Tibial nerve (tissue), 4 donors: ENCODE data around the gene SIM2. TPM values are rescaled to one million over a fixed set of nuclear protein-coding genes. Genes with fewer than 3 reads are reported as not detected.
A peak's percentile ranks its signal among the peaks of the same experiment; 100 is the strongest.

Experiments
- DNase-seq, 2 donors: peaks; one replicate each; pipeline ENCODE4 v3.0.0-alpha.2; 2019; ENCODE audit warnings: low spot score in 2 of 2
- H3K27ac ChIP-seq, 4 donors: fragments of 200-600 bp; sonication (generic) in 3 of 4; one replicate each; pipeline ENCODE4 v1.5.1; 2017 to 2019; ENCODE audit warnings: mild to moderate bottlenecking in 1 of 4
- H3K27me3 ChIP-seq, 2 donors: fragments of 200-600 bp; sonication (generic) in 1 of 2; one replicate each; pipeline versions ENCODE4 v1.5.1 to v1.6.0; 2017 to 2019
- H3K36me3 ChIP-seq, 3 donors: fragments of 200-600 bp; sonication (generic); one replicate each; pipeline ENCODE4 v1.5.1; 2018 to 2019
- H3K4me1 ChIP-seq, 4 donors: fragments of 200-600 bp; sonication (generic) in 3 of 4; one replicate each; pipeline ENCODE4 v1.5.1; 2017 to 2019
- H3K4me3 ChIP-seq, 4 donors: fragments of 200-600 bp; sonication (generic) in 3 of 4; one replicate each; pipeline ENCODE4 v1.5.1; 2017 to 2019; ENCODE audit warnings: mild to moderate bottlenecking in 1 of 4, moderate library complexity in 1 of 4
- H3K9me3 ChIP-seq, 4 donors: fragments of 200-600 bp; sonication (generic) in 3 of 4; one replicate each; pipeline ENCODE4 v1.5.1; 2017 to 2019
- EP300 ChIP-seq, 2 donors: sonication (generic); formaldehyde crosslinking; IDR thresholded peaks; one replicate each; pipeline ENCODE4 v1.6.1; 2017; ENCODE audit warnings: antibody characterized with exemption in 2 of 2, mild to moderate bottlenecking in 1 of 2
- POLR2A ChIP-seq, 2 donors: fragments of 450-650 bp; IDR thresholded peaks; one replicate each; pipeline ENCODE4 v1.6.1; 2017; ENCODE audit warnings: antibody characterized with exemption in 2 of 2, mild to moderate bottlenecking in 2 of 2, moderate library complexity in 2 of 2
- WGBS, 2 donors: methylation state at CpG; one replicate each; pipeline ENCODE4 v1.1.5; 2018; 5-methylcytosine and 5-hydroxymethylcytosine counted together
- total RNA-seq, 4 donors: library from RNA; depleted of rRNA; stranded (reverse); fragments of >200 nt; gene quantifications; one replicate each; pipeline ENCODE4 v1.1.0, GENCODE V29; 2016
- TF ChIP-seq, protein P1 (sequence below), 5 experiments: fragments of 200-600 bp in 3 of 5; fragments of 450-650 bp in 2 of 5; sonication (generic) in 3 of 5; IDR thresholded peaks; one replicate each; pipeline ENCODE4 v1.5.1; 2016 to 2019; ENCODE audit warnings: antibody characterized with exemption in 5 of 5, mild to moderate bottlenecking in 3 of 5, moderate library complexity in 2 of 5

Gene SIM2
- total RNA-seq, 4 donors from 2014 or later: not detected

DNA sequence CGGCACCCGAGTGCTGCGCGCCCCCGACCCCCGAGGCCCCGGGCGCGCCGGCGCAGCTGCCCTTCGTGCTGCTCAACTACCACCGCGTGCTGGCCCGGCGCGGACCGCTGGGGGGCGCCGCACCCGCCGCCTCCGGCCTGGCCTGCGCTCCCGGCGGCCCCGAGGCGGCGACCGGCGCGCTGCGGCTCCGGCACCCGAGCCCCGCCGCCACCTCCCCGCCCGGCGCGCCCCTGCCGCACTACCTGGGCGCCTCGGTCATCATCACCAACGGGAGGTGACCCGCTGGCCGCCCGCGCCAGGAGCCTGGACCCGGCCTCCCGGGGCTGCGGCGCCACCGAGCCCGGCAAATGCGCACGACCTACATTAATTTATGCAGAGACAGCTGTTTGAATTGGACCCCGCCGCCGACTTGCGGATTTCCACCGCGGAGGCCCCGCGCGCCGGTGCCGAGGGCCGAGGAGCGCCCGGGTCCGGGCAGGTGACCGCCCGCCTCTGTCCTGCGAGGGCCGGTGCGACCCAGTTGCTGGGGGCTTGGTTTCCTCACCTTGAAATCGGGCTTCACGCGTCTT is 49.0 kb downstream of the SIM2 start:
- no peaks in the 10 kb centered on the region for H3K9me3 ChIP-seq

DNA sequence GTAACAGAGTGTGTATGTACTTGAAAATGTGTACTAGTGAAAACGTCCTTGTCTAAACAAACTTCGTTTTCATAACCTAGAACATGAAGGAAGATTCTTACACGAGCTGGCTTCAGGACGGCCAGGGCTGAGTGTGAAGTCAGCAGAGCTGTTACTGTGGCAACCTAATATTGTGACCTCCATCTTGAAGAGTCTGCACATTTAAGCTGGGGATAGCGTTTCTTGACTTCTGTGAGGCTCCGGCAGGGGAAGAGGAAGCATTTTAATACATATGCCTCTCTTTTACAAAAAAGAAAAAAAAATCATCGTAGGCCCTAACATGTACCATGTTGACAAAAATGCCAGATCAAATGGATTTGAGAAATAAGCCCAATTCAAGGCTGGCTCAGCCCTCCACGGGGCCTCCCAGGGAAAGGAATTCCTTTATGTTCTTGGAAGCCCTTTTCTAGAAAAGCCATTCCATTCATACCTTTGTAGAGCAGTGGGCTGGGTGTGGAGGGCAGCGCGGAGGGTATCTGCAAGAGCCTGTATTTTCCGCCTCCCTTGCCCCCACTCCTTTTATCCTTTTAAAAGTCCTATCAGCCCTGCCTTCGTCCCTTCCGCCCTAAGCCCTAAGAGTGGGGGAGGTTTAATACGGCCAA is 51.1 kb downstream of the SIM2 start:
- 62 to 69% methylated on average over 14 of the region's 14 CpGs for WGBS, 2 donors
- no peak overlapping the region for H3K4me3 ChIP-seq
- H3K4me1 ChIP-seq: peaks cover 0 to 11% (median 2%) of the 10 kb centered on the region in 4 donors
- TF ChIP-seq POLR2A (IDR thresholded peaks at IDR 0.05) (no peak), EP300 (IDR thresholded peaks at IDR 0.05) (no peak)
- TF ChIP-seq, protein P1, sequence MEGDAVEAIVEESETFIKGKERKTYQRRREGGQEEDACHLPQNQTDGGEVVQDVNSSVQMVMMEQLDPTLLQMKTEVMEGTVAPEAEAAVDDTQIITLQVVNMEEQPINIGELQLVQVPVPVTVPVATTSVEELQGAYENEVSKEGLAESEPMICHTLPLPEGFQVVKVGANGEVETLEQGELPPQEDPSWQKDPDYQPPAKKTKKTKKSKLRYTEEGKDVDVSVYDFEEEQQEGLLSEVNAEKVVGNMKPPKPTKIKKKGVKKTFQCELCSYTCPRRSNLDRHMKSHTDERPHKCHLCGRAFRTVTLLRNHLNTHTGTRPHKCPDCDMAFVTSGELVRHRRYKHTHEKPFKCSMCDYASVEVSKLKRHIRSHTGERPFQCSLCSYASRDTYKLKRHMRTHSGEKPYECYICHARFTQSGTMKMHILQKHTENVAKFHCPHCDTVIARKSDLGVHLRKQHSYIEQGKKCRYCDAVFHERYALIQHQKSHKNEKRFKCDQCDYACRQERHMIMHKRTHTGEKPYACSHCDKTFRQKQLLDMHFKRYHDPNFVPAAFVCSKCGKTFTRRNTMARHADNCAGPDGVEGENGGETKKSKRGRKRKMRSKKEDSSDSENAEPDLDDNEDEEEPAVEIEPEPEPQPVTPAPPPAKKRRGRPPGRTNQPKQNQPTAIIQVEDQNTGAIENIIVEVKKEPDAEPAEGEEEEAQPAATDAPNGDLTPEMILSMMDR (IDR thresholded peaks at IDR 0.05): no peak
- DNase-seq: no peak
- H3K27ac ChIP-seq: no peak overlapping the region
- peaks cover 0 to 36% (median 0%) of the 10 kb centered on the region in 3 donors for H3K36me3 ChIP-seq
- no peaks in the 10 kb centered on the region for H3K9me3 ChIP-seq
- peaks cover 0 to 33% of the 10 kb centered on the region in 2 donors for H3K27me3 ChIP-seq

More for the DNA sequence above, 49.0 kb downstream of the SIM2 start:
- Histone ChIP-seq H3K36me3 (peaks cover 0 to 19% (median 0%) of the 10 kb centered on the region in 3 donors), H3K4me3 (peak overlapping the region in 3 of 4 donors; percentile 15 to 49 (median 18)), H3K4me1 (peaks cover 0 to 11% (median 2%) of the 10 kb centered on the region in 4 donors), H3K27ac (peak overlapping the region in 1 of 4 donors; percentile 41), H3K27me3 (peaks cover 0 to 40% of the 10 kb centered on the region in 2 donors)
- no peak for DNase-seq
- WGBS, 2 donors: 11 to 24% methylated on average over 21 to 43 of the region's 80 CpGs
- no peak for TF ChIP-seq POLR2A (IDR thresholded peaks at IDR 0.05)
- TF ChIP-seq, protein P1 (IDR thresholded peaks at IDR 0.05): peak in 2 of 5 experiments; percentile 15 to 44
- TF ChIP-seq EP300 (IDR thresholded peaks at IDR 0.05): no peak

DNA sequence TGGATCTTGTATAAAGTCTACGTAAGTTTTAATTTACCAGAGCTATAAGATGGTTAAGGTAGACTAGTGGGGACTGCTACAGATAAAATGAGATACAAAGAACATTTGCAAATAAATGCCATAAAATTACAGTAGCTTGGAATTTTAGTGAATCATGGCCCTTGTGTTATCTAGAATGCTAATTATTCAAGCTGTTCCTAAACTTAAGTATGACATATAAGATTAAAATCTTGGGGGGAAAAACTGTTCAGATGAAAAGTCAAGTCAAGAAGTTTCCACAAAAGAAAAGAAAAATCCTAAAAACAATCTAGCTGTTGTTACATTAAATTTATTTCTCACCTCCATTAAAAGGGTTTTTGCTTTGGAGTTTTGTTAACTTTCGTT is 51.7 kb downstream of the SIM2 start:
- Histone ChIP-seq H3K27me3 (peaks cover 0 to 33% of the 10 kb centered on the region in 2 donors), H3K4me3 (no peak overlapping the region), H3K9me3 (no peaks in the 10 kb centered on the region), H3K4me1 (peaks cover 0 to 11% (median 2%) of the 10 kb centered on the region in 4 donors), H3K36me3 (peaks cover 0 to 41% (median 0%) of the 10 kb centered on the region in 3 donors), H3K27ac (no peak overlapping the region)
- no peak for TF ChIP-seq POLR2A (IDR thresholded peaks at IDR 0.05)
- no peak for TF ChIP-seq EP300 (IDR thresholded peaks at IDR 0.05)
- TF ChIP-seq, protein P1 (IDR thresholded peaks at IDR 0.05): no peak
- 87 to 88% methylated on average over 2 of the region's 2 CpGs for WGBS, 2 donors
- DNase-seq: no peak

DNA sequence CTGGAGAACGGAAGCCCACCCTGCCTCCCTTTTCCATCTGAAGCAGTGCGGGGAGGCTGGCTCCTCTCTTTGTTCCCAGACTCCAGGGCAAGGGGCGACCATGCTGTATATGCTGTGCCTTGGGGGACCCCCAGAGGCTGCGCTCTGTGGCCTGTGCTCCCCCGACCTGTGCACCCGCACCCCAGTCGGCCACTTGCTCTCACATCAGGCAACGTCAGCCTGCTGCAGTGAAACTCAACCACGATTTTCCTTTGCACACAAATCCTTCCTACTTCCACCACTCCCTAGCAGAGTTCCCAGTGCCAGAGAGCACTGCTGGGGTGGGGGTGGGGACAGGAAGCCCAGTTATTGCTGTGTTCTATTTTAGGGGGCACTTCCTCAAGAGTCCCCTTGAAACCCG is 52.5 kb downstream of the SIM2 start:
- H3K4me1 ChIP-seq: peaks cover 0 to 11% (median 2%) of the 10 kb centered on the region in 4 donors
- peaks cover 0 to 26% of the 10 kb centered on the region in 2 donors for H3K27me3 ChIP-seq
- H3K4me3 ChIP-seq: no peak overlapping the region
- H3K27ac ChIP-seq: no peak overlapping the region
- peaks cover 0 to 48% (median 0%) of the 10 kb centered on the region in 3 donors for H3K36me3 ChIP-seq
- 61 to 64% methylated on average over 10 of the region's 10 CpGs for WGBS, 2 donors
- TF ChIP-seq POLR2A (IDR thresholded peaks at IDR 0.05) (no peak), EP300 (IDR thresholded peaks at IDR 0.05) (no peak)
- TF ChIP-seq, protein P1 (IDR thresholded peaks at IDR 0.05): no peak
- no peaks in the 10 kb centered on the region for H3K9me3 ChIP-seq
- DNase-seq: no peak

DNA sequence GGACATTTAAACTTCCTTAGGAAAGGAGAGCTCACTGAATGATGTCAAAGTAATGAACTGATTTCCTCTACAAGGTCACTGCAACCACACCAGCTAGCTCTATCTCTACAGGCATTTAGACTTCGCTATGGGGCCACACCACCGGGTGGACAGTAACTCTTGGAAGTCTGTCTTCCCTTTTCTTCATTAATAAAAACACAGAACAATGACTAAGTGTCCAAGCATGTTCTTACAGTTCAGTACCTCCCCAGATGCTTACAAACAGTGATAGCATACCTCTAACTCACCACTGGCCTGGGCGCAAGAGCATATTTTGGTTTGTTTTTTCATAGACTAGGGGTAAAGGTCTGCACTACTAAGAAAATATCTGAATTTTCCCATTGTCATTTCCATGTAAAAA is 54.6 kb downstream of the SIM2 start:
- no peak for DNase-seq
- Histone ChIP-seq H3K36me3 (peaks cover 0 to 59% (median 0%) of the 10 kb centered on the region in 3 donors), H3K4me1 (no peaks in the 10 kb centered on the region), H3K27me3 (peaks cover 0 to 11% of the 10 kb centered on the region in 2 donors), H3K27ac (no peak overlapping the region), H3K9me3 (no peaks in the 10 kb centered on the region), H3K4me3 (no peak overlapping the region)
- WGBS, 2 donors: 88 to 89% methylated on average over 3 of the region's 3 CpGs
- TF ChIP-seq, protein P1 (IDR thresholded peaks at IDR 0.05): no peak
- TF ChIP-seq POLR2A (IDR thresholded peaks at IDR 0.05): no peak
- no peak for TF ChIP-seq EP300 (IDR thresholded peaks at IDR 0.05)
